HEK293T (cell line): ENCODE data around the gene DAZ4.
"Not testable (repeated sequence)": the region's sequence is repeated elsewhere in the genome, so short reads cannot be mapped to it uniquely, and the experiment has no call there.

Experiments used
- ARNT ChIP-seq: fragments of 450-650 bp; IDR thresholded peaks from 2 replicates; pipeline ENCODE4 v1.6.1; 2017; ENCODE audit warnings: mild to moderate bottlenecking
- BHLHE40 ChIP-seq: fragments of 450-650 bp; IDR thresholded peaks from 2 replicates; pipeline ENCODE4 v1.6.1; 2016; ENCODE audit warnings: mild to moderate bottlenecking, moderate library complexity, borderline replicate concordance
- ELF4 ChIP-seq: fragments of 450-650 bp; IDR thresholded peaks from 2 replicates; pipeline ENCODE4 v1.6.1; 2017; ENCODE audit warnings: antibody characterized with exemption
- FOXM1 ChIP-seq: fragments of 450-650 bp; IDR thresholded peaks from 2 replicates; pipeline ENCODE4 v1.6.1; 2017; ENCODE audit warnings: mild to moderate bottlenecking, borderline replicate concordance
- HDGF ChIP-seq: fragments of 450-650 bp; IDR thresholded peaks from 2 replicates; pipeline ENCODE4 v1.6.1; 2017; ENCODE audit warnings: antibody characterized with exemption, borderline replicate concordance
- SP1 ChIP-seq: fragments of 450-650 bp; IDR thresholded peaks from 2 replicates; pipeline ENCODE4 v1.6.1; 2017
- SUZ12 ChIP-seq: fragments of 450-650 bp; IDR thresholded peaks from 2 replicates; pipeline ENCODE4 v1.6.1; 2016; ENCODE audit warnings: mild to moderate bottlenecking
- TARDBP ChIP-seq: fragments of 450-650 bp; IDR thresholded peaks from 2 replicates; pipeline ENCODE4 v1.6.1; 2016
- ZNF384 ChIP-seq: fragments of 450-650 bp; IDR thresholded peaks from 2 replicates; pipeline ENCODE4 v1.6.1; 2016

DNA sequence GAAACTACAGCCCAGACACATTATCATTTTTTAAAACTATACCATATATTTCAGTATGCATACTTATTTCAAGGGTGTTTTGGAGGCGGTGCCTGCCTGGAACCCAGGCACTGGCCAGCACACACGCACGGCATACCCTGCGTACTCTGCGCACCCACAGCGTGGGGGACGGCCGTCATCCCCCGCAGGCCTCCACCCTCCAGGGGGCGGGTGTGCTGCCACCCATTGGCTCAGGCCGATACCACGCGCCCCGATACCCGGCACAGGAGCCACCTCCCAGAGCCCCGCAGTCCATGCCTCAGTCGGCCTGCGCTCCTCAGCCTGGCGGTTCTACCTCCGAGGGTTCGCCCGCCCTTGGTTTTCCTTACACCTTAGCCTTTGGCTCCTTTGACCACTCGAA is at the start of gene DAZ4:
- not testable (repeated sequence) for TF ChIP-seq HDGF, SP1, FOXM1, BHLHE40, ZNF384, TARDBP, SUZ12, ARNT, ELF4
